ENCODE measurements around the gene USP3. TPM values are rescaled to one million over a fixed set of nuclear protein-coding genes. Genes with fewer than 3 reads are reported as not detected.
A peak's percentile ranks its signal among the peaks of the same experiment; 100 is the strongest.

USP3 gene
- total and polyA plus RNA-seq, 10 of the 15 experiments (the other 5 are each of a cell fraction or from before 2014, with no cell fraction given), result 23.8 to 64.5 (median 50.3) TPM

DNA sequence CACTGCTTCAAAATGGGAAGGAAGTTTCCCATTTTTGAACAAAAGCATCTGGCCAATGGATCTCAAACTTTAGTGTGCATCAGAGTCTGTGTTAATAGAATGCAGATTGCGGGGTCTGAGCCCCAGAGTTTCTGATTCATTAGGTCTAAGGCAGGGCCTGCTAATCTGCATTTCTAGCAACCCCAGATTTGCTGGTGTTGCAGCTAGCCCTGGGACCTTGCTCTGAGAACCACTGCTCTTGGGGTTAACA lies 30.7 kb upstream of the USP3 start:
- no peaks in the 10 kb centered on the region for H3K9me3 ChIP-seq (replicated peaks; ENCODE audit: control insufficient read depth, insufficient read depth, low read length)
- TF ChIP-seq CHD1 (IDR thresholded peaks at IDR 0.05; ENCODE audit: low read depth, low read length), result peak; percentile 5; the same call in 1 of the 2 replicates
- TF ChIP-seq SUPT20H (IDR thresholded peaks at IDR 0.05; ENCODE audit: borderline replicate concordance, control insufficient read depth, low read depth, low read length), result no peak
- TF ChIP-seq, protein P1, sequence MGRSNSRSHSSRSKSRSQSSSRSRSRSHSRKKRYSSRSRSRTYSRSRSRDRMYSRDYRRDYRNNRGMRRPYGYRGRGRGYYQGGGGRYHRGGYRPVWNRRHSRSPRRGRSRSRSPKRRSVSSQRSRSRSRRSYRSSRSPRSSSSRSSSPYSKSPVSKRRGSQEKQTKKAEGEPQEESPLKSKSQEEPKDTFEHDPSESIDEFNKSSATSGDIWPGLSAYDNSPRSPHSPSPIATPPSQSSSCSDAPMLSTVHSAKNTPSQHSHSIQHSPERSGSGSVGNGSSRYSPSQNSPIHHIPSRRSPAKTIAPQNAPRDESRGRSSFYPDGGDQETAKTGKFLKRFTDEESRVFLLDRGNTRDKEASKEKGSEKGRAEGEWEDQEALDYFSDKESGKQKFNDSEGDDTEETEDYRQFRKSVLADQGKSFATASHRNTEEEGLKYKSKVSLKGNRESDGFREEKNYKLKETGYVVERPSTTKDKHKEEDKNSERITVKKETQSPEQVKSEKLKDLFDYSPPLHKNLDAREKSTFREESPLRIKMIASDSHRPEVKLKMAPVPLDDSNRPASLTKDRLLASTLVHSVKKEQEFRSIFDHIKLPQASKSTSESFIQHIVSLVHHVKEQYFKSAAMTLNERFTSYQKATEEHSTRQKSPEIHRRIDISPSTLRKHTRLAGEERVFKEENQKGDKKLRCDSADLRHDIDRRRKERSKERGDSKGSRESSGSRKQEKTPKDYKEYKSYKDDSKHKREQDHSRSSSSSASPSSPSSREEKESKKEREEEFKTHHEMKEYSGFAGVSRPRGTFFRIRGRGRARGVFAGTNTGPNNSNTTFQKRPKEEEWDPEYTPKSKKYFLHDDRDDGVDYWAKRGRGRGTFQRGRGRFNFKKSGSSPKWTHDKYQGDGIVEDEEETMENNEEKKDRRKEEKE (IDR thresholded peaks at IDR 0.05), result no peak
- TF ChIP-seq CHD2 (IDR thresholded peaks at IDR 0.05; ENCODE audit: borderline replicate concordance, low read depth, low read length), result no peak
- TF ChIP-seq, protein P2, sequence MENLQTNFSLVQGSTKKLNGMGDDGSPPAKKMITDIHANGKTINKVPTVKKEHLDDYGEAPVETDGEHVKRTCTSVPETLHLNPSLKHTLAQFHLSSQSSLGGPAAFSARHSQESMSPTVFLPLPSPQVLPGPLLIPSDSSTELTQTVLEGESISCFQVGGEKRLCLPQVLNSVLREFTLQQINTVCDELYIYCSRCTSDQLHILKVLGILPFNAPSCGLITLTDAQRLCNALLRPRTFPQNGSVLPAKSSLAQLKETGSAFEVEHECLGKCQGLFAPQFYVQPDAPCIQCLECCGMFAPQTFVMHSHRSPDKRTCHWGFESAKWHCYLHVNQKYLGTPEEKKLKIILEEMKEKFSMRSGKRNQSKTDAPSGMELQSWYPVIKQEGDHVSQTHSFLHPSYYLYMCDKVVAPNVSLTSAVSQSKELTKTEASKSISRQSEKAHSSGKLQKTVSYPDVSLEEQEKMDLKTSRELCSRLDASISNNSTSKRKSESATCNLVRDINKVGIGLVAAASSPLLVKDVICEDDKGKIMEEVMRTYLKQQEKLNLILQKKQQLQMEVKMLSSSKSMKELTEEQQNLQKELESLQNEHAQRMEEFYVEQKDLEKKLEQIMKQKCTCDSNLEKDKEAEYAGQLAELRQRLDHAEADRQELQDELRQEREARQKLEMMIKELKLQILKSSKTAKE (IDR thresholded peaks at IDR 0.05; ENCODE audit: low read depth, poor library complexity, severe bottlenecking), result no peak
- TF ChIP-seq, protein P3, sequence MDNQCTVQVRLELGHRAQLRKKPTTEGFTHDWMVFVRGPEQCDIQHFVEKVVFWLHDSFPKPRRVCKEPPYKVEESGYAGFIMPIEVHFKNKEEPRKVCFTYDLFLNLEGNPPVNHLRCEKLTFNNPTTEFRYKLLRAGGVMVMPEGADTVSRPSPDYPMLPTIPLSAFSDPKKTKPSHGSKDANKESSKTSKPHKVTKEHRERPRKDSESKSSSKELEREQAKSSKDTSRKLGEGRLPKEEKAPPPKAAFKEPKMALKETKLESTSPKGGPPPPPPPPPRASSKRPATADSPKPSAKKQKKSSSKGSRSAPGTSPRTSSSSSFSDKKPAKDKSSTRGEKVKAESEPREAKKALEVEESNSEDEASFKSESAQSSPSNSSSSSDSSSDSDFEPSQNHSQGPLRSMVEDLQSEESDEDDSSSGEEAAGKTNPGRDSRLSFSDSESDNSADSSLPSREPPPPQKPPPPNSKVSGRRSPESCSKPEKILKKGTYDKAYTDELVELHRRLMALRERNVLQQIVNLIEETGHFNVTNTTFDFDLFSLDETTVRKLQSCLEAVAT (IDR thresholded peaks at IDR 0.05), result peak; percentile 43; the same call in 1 of the 2 replicates
- TF ChIP-seq RFX5 (IDR thresholded peaks at IDR 0.05; ENCODE audit: low read depth, low read length), result no peak
- no peak for TF ChIP-seq BACH1 (IDR thresholded peaks at IDR 0.05; ENCODE audit: borderline replicate concordance)
- 0 out of 2 replicates have a peak, but pooled peaks have one; percentile 3 for TF ChIP-seq SIN3A (IDR thresholded peaks at IDR 0.05; ENCODE audit: low read depth, low read length)
- 0 out of 2 replicates have a peak, but pooled peaks have one; percentile 16 for TF ChIP-seq LARP7 (IDR thresholded peaks at IDR 0.05)
- no peak for TF ChIP-seq PAX5 (IDR thresholded peaks at IDR 0.05; ENCODE audit: borderline replicate concordance, low read depth, low read length)
- 0 out of 2 replicates have a peak, but pooled peaks have one; percentile 51 for TF ChIP-seq ZNF217 (IDR thresholded peaks at IDR 0.05)
- no peak; the same call in 1 of the 2 replicates for TF ChIP-seq SMARCA5 (IDR thresholded peaks at IDR 0.05)
- no peaks in the 10 kb centered on the region for H3K36me3 ChIP-seq (ENCODE audit: control insufficient read depth in 2 of 2, insufficient read depth in 2 of 2, low read length in 1 of 2)
- peak overlapping the region; percentile 59; the same call in 1 of the 2 replicates for H3K4me3 ChIP-seq
- H4K20me1 ChIP-seq (ENCODE audit: control insufficient read depth, insufficient read depth), result no peaks in the 10 kb centered on the region
- ChIA-PET SMC1A (ENCODE audit: uncharacterized antibody, unreplicated experiment) (interaction anchor here (0.6 to 6.8 kb wide), 12 partner anchors 10 to 182 kb away, joined by 3 to 115 read pairs (median 12); partner anchors contain the start of gene USP3), CTCF (interaction anchor here (1.4 to 15.5 kb wide), 8 partner anchors 10 to 124 kb away, joined by 3 to 272 read pairs (median 18); partner anchors contain the start of genes FBXL22 and USP3), POLR2A (interaction anchor here (1.0 to 5.4 kb wide), 10 partner anchors 10 to 297 kb away, joined by 3 to 40 read pairs (median 5); partner anchors contain the start of gene USP3), RAD21 (ENCODE audit: unreplicated experiment) (interaction anchor here (0.7 to 11.9 kb wide), 10 partner anchors 10 to 126 kb away, joined by 3 to 197 read pairs (median 14); partner anchors contain the start of genes FBXL22 and USP3)
- H3K27me3 ChIP-seq (replicated peaks in 1 of 2; ENCODE audit: control insufficient read depth in 2 of 2, insufficient read depth in 2 of 2, low read length in 1 of 2), result no peaks in the 10 kb centered on the region
- no peaks in the 10 kb centered on the region; the same call in 1 of the 2 replicates for H3K79me2 ChIP-seq (ENCODE audit: control insufficient read depth, insufficient read depth, low read length)
- H2AFZ ChIP-seq (ENCODE audit: control insufficient read depth, low read depth, low read length), result no peak overlapping the region
- in situ Hi-C loops (cut with MboI), result no loop called here
- H3K27ac ChIP-seq (ENCODE audit: control insufficient read depth, insufficient read depth), result peak overlapping the region; percentile 100
- FAIRE-seq, result no peak
- DNase-seq (ENCODE audit: low read depth, low spot score), result no peak
- TSS peak; percentile 97 for BruUV-seq (replicated peaks)
- peaks cover 61% of the 10 kb centered on the region for H3K4me1 ChIP-seq (ENCODE audit: control insufficient read depth, insufficient read depth, low read length)
- WGBS (ENCODE audit: insufficient coverage, insufficient replicate concordance, low lambda C conversion rate, missing lambda C conversion rate), result 0% methylated on average over 1 of the region's 1 CpG
- peak overlapping the region; percentile 80 for H3K9ac ChIP-seq (ENCODE audit: control insufficient read depth, insufficient read depth, low read length)
- ATAC-seq, result peak; percentile 20
- intact Hi-C loops (cut with micrococcal nuclease; ENCODE audit: unreplicated experiment), result loop anchor here (1.0 to 10.0 kb wide), 3 partner anchors 30 to 681 kb away; partner anchors contain the start of genes CIAO2A, SNX1 and SNX22
- peak overlapping the region; percentile 99 for H3K4me2 ChIP-seq (ENCODE audit: control insufficient read depth, insufficient read depth)
